Measurements from ENCODE around the gene ALB. TPM values are rescaled to one million over a fixed set of nuclear protein-coding genes. Genes with fewer than 3 reads are reported as not detected.

The ALB gene
- total RNA-seq, 1 experiment from 2014 or later: 0.22 TPM

DNA sequence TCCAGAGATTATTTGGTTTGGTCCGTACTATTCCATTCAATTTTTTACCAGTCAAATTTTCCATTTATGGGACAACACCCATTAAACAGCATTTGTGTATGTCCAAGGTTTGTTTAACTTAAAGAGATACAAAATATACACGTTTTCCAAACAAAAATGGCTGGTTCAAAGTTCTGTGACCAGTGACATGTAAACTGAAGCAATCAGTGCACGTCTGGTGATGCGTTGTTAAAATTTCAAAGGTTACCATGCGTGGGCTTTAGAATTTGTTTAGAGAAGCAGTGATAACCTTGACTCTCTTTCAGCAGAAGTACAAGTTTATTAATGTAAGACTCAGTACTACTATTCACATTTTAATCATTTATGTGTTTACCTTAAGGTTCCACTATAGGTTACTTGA lies 25.2 kb upstream of the ALB start:
- no peak overlapping the region for H3K4me2 ChIP-seq (ENCODE audit: low read length)
- H3K4me3 ChIP-seq (ENCODE audit: low read length): no peak overlapping the region
- CTCF ChIA-PET: no interaction called here
- POLR2A ChIA-PET (ENCODE audit: unreplicated experiment): no interaction called here
- H3K27ac ChIP-seq (ENCODE audit: low read length): no peak overlapping the region
- H3K36me3 ChIP-seq (ENCODE audit: low read depth, low read length): no peaks in the 10 kb centered on the region
- no TSS peak for BruUV-seq (replicated peaks)
- no peaks in the 10 kb centered on the region for H3K4me1 ChIP-seq (ENCODE audit: insufficient read depth, low read length)
- no peaks in the 10 kb centered on the region for H3K9me2 ChIP-seq (replicated peaks; ENCODE audit: low read length)
- H2AFZ ChIP-seq (ENCODE audit: low read length): no peak overlapping the region
- no peaks in the 10 kb centered on the region for H3K9me3 ChIP-seq (ENCODE audit: low read length)
- no peaks in the 10 kb centered on the region for H3K79me2 ChIP-seq (ENCODE audit: low read length)
- H3K9ac ChIP-seq (ENCODE audit: low read length): no peak overlapping the region
- intact Hi-C loops (cut with micrococcal nuclease): no loop called here
- ATAC-seq (no peak), DNase-seq (no peak)
- peaks cover 42% of the 10 kb centered on the region for H3K27me3 ChIP-seq (ENCODE audit: low read length)
- no peaks in the 10 kb centered on the region for H3F3A ChIP-seq (ENCODE audit: low read length, unreplicated experiment)
- TF ChIP-seq, protein P1, sequence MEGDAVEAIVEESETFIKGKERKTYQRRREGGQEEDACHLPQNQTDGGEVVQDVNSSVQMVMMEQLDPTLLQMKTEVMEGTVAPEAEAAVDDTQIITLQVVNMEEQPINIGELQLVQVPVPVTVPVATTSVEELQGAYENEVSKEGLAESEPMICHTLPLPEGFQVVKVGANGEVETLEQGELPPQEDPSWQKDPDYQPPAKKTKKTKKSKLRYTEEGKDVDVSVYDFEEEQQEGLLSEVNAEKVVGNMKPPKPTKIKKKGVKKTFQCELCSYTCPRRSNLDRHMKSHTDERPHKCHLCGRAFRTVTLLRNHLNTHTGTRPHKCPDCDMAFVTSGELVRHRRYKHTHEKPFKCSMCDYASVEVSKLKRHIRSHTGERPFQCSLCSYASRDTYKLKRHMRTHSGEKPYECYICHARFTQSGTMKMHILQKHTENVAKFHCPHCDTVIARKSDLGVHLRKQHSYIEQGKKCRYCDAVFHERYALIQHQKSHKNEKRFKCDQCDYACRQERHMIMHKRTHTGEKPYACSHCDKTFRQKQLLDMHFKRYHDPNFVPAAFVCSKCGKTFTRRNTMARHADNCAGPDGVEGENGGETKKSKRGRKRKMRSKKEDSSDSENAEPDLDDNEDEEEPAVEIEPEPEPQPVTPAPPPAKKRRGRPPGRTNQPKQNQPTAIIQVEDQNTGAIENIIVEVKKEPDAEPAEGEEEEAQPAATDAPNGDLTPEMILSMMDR (conservative IDR thresholded peaks at IDR 0.05; ENCODE audit: low read depth, low read length): no peak
- TF ChIP-seq EZH2phosphoT487 (IDR thresholded peaks at IDR 0.05; ENCODE audit: borderline replicate concordance, low read length) (no peak), EZH2 (IDR thresholded peaks at IDR 0.05; ENCODE audit: low read length, unreplicated experiment) (no peak)
- no peaks in the 10 kb centered on the region for H4K20me1 ChIP-seq (ENCODE audit: low read length)

DNA sequence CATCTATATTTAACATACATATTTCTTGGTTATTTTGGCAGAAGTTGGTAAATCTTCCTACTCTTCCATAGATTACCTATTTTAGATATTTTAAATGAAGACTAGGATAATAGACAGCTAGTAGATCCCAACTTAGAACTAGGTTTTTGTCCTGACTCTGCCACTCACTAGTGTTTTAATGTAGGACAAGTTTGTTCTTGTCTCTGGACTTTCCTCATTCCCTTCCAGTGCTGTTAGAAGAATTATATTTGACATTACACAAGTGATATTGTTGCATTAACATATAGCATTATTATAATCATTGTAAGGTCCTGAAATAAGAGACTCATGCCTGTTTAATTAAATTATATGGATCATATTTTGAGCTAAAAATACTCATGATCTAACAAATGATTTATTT lies 24.1 kb upstream of the ALB start:
- DNase-seq (no peak), ATAC-seq (no peak)
- Histone ChIP-seq H3K27me3 (ENCODE audit: low read length) (peaks cover 39% of the 10 kb centered on the region), H3K27ac (ENCODE audit: low read length) (no peak overlapping the region), H3K79me2 (ENCODE audit: low read length) (no peaks in the 10 kb centered on the region), H3K4me3 (ENCODE audit: low read length) (no peak overlapping the region), H2AFZ (ENCODE audit: low read length) (no peak overlapping the region), H3K4me2 (ENCODE audit: low read length) (no peak overlapping the region), H3K4me1 (ENCODE audit: insufficient read depth, low read length) (no peaks in the 10 kb centered on the region), H4K20me1 (ENCODE audit: low read length) (no peaks in the 10 kb centered on the region), H3K9me2 (replicated peaks; ENCODE audit: low read length) (no peaks in the 10 kb centered on the region), H3K9me3 (ENCODE audit: low read length) (no peaks in the 10 kb centered on the region), H3K9ac (ENCODE audit: low read length) (no peak overlapping the region), H3K36me3 (ENCODE audit: low read depth, low read length) (no peaks in the 10 kb centered on the region), H3F3A (ENCODE audit: low read length, unreplicated experiment) (no peaks in the 10 kb centered on the region)
- no TSS peak for BruUV-seq (replicated peaks)
- TF ChIP-seq, protein P1 (conservative IDR thresholded peaks at IDR 0.05; ENCODE audit: low read depth, low read length): no peak
- TF ChIP-seq EZH2 (IDR thresholded peaks at IDR 0.05; ENCODE audit: low read length, unreplicated experiment): no peak
- TF ChIP-seq EZH2phosphoT487 (IDR thresholded peaks at IDR 0.05; ENCODE audit: borderline replicate concordance, low read length): no peak
- POLR2A ChIA-PET (ENCODE audit: unreplicated experiment): no interaction called here
- CTCF ChIA-PET: no interaction called here
- intact Hi-C loops (cut with micrococcal nuclease): no loop called here

DNA sequence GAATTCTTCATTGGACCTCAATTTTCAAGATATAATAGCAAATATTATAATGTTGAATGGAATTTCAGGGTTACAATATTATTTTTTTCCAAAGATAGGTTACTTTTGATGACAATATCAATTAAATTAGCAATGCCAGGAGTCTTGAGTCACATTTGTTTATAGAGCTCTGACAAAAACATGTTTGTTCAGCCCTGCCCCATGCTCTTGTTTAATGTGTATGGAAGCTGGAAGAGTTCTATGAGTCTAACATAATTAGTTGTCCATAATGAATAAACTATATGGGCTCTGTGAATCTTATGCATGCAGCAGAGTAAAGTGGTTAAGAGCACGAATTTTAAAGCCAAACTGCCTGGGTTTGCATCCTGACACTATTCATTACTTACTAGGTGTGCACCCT lies 22.9 kb upstream of the ALB start:
- no peaks in the 10 kb centered on the region for H3K9me2 ChIP-seq (replicated peaks; ENCODE audit: low read length)
- H3K27ac ChIP-seq (ENCODE audit: low read length): no peak overlapping the region
- H3K9ac ChIP-seq (ENCODE audit: low read length): no peak overlapping the region
- H3K9me3 ChIP-seq (ENCODE audit: low read length): no peaks in the 10 kb centered on the region
- H3K79me2 ChIP-seq (ENCODE audit: low read length): no peaks in the 10 kb centered on the region
- H3K4me2 ChIP-seq (ENCODE audit: low read length): no peak overlapping the region
- ChIA-PET POLR2A (ENCODE audit: unreplicated experiment) (no interaction called here), CTCF (interaction anchor here (0.9 kb wide), 1 partner anchor 65 kb away, joined by 5 read pairs; no protein-coding TSS in a partner anchor)
- no TSS peak for BruUV-seq (replicated peaks)
- no peaks in the 10 kb centered on the region for H4K20me1 ChIP-seq (ENCODE audit: low read length)
- H3K27me3 ChIP-seq (ENCODE audit: low read length): peaks cover 28% of the 10 kb centered on the region
- ATAC-seq: peak; percentile 88
- no peak overlapping the region for H2AFZ ChIP-seq (ENCODE audit: low read length)
- no peak for DNase-seq
- TF ChIP-seq, protein P1 (conservative IDR thresholded peaks at IDR 0.05; ENCODE audit: low read depth, low read length): no peak
- no peak for TF ChIP-seq EZH2 (IDR thresholded peaks at IDR 0.05; ENCODE audit: low read length, unreplicated experiment)
- no peak for TF ChIP-seq EZH2phosphoT487 (IDR thresholded peaks at IDR 0.05; ENCODE audit: borderline replicate concordance, low read length)
- intact Hi-C loops (cut with micrococcal nuclease): no loop called here
- H3K4me3 ChIP-seq (ENCODE audit: low read length): no peak overlapping the region
- H3F3A ChIP-seq (ENCODE audit: low read length, unreplicated experiment): no peaks in the 10 kb centered on the region
- no peaks in the 10 kb centered on the region for H3K4me1 ChIP-seq (ENCODE audit: insufficient read depth, low read length)
- no peaks in the 10 kb centered on the region for H3K36me3 ChIP-seq (ENCODE audit: low read depth, low read length)

All from PC-3 (cell line).